ENCODE data around the gene TULP1.
"Not testable (repeated sequence)": the region's sequence is repeated elsewhere in the genome, so short reads cannot be mapped to it uniquely, and the experiment has no call there.

The TULP1 gene

GRCh38 chr6:35522151-35522550 is 9.5 kb upstream of the TULP1 start:
- DNase-seq (ENCODE audit: low read depth, low spot score), result no peak

DNA sequence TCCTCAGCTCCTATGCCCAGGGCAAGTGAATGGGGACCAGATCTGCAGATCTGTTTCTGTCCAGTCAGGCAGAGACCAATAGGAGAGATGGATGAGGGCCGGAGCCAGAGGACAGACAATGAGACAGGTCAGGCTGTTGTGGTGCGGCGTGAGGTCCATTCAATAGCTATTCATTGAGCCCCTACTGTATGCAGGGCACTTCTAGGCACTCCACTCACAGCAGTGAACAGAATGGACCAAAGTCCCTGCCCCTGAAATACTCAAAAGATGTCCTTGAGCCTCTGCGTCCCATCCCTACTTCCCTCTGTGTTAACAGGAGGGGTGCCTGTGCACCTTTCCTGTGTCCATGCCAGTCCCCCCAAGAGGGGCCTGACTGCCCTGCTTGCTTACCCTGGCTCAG is 8.5 kb upstream of the TULP1 start:
- DNase-seq (ENCODE audit: low read depth, low spot score), result no peak

GRCh38 chr6:35519313-35520015 is 6.8 kb upstream of the TULP1 start:
- DNase-seq (ENCODE audit: low read depth, low spot score), result peak; percentile 81

- peak; percentile 37 for DNase-seq (ENCODE audit: low read depth, low spot score)
Observed at GRCh38 chr6:35518566-35519312, 6.0 kb upstream of the TULP1 start.

DNA sequence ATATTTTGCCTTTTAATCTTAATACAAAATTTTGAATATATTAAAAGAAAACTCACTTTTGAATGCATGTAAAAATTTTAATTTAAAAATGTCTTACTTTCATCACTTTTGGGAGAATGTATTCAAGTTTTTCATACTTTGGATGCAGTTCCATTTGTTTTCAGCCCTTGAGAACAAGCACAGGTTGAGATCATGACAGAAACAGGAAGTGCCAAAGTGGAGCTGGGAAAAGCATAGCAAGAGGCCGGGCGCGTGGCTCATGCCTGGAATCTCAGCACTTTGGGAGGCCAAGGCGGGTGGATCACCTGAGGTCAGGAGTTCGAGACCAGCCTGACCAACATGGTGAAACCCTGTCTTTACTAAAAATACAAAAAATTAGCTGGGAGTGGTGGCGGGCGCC is 5.3 kb upstream of the TULP1 start:
- not testable (repeated sequence) for DNase-seq (ENCODE audit: low read depth, low spot score)

DNA sequence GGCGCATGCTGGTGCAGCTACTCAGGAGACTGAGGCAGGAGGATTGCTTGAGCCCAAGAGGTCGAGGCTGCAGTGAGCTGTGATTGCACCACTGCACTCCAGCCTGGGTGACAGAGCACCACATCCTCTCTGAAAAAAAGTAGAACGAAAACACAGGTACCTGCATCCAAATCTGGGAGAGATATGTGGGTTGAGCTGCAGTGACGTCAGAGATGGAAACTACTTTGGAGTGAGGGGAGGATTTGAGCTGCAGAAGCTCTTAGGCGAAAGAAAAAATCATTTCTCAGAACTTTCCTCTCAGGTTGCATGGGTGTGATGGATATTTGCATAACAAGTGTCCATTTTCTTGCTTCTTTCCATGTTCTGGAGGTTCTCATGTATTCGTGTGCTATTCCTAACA is 4.0 kb upstream of the TULP1 start:
- no peak for DNase-seq (ENCODE audit: low read depth, low spot score)

DNA sequence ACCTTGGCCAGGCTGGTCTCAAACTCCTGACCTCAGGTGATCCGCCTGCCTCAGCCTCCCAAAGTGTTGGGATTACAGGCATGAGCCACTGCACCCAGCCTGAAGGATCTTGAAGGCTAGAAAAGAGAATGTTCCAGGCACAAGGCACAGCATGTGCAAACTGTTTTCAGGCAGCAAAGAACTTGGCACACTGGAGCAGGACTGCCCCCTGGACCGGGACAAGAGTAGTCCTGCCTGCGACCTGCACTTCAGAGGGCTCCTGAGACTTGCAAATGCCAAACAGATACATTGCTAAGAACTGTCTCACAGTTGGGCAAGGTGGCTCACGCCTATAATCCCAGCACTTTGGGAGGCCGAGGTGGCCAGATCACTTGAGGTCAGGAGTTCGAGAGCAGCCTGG is 3.2 kb upstream of the TULP1 start:
- not testable (repeated sequence) for DNase-seq (ENCODE audit: low read depth, low spot score)

DNA sequence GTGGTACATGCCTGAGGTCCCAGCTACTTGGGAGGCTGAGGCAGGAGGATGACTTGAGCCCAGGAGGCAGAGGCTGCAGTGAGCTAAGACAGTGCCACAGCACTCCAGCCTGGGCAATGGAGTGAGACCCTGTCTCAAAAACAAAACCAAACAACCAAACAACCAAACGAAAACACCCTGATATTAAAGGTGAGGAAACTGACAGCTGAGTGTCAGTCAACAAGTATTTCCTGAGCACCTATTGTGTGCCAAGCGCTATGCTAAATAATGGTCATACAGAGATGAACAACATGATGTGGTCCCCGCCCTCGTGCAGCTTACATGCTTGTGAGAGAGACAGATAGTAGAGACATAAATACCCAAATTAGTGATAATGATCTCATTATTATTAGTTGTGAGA is 1.9 kb upstream of the TULP1 start:
- DNase-seq (ENCODE audit: low read depth, low spot score), result no peak

GRCh38 chr6:35512006-35512405 is 690 bp downstream of the TULP1 start:
- DNase-seq (ENCODE audit: low read depth, low spot score), result no peak

GRCh38 chr6:35511562-35511941 is 1.1 kb downstream of the TULP1 start:
- DNase-seq (ENCODE audit: low read depth, low spot score), result no peak

GRCh38 chr6:35510916-35511561 is 1.7 kb downstream of the TULP1 start:
- DNase-seq (ENCODE audit: low read depth, low spot score), result no peak

GRCh38 chr6:35508542-35508941 is 4.2 kb downstream of the TULP1 start:
- no peak for DNase-seq (ENCODE audit: low read depth, low spot score)

- no peak for DNase-seq (ENCODE audit: low read depth, low spot score)
Observed at GRCh38 chr6:35508027-35508426, 4.7 kb downstream of the TULP1 start.

DNA sequence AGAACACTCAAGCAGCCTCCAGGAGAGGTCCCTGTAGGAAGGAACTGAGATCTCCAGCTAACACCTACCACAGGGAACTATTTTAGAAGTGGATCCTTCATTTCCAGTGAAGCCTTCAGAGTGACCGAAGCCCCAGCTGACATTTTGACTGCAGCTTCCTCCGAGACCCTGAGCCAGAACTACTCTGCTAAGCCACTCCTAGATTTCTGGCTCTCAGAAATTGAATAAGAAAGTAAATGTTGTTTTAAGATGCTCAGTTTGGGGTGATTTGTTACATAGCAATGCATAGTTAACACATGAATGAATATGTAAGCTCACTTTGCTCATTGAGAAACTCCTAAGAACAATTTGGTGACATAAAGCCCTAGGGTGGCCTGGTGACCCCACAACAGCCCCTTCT is 5.5 kb downstream of the TULP1 start:
- DNase-seq (ENCODE audit: low read depth, low spot score), result no peak

- DNase-seq (ENCODE audit: low read depth, low spot score), result no peak
Observed at GRCh38 chr6:35506536-35506935, 6.2 kb downstream of the TULP1 start.

- DNase-seq (ENCODE audit: low read depth, low spot score), result no peak
Observed at GRCh38 chr6:35505999-35506412, 6.7 kb downstream of the TULP1 start.

GRCh38 chr6:35503534-35503933 is 9.2 kb downstream of the TULP1 start:
- no peak for DNase-seq (ENCODE audit: low read depth, low spot score)

- no peak for DNase-seq (ENCODE audit: low read depth, low spot score)
Observed at GRCh38 chr6:35501784-35502183, 10.9 kb downstream of the TULP1 start.

DNA sequence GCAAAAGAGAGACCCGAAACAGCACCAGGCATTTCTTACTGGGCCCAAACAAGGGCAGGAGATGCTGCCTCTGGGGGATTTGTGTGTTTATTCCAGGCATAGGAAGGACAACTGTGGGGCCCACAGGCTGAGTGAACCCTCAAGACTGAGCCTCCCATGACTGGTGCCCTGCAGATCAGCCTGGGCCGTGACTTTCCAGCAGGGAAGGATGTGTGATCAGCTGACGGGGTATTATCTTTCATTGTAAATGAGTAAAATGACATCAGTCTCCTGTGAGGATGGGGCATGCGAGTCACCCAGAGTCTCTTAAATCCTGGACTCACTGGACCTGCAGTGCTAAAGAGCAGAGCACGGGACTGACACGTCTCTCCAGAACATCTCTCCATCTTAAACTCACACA is 11.9 kb downstream of the TULP1 start:
- DNase-seq (ENCODE audit: low read depth, low spot score), result no peak

- DNase-seq (ENCODE audit: low read depth, low spot score), result no peak
Observed at GRCh38 chr6:35499372-35499771, 13.3 kb downstream of the TULP1 start.

DNA sequence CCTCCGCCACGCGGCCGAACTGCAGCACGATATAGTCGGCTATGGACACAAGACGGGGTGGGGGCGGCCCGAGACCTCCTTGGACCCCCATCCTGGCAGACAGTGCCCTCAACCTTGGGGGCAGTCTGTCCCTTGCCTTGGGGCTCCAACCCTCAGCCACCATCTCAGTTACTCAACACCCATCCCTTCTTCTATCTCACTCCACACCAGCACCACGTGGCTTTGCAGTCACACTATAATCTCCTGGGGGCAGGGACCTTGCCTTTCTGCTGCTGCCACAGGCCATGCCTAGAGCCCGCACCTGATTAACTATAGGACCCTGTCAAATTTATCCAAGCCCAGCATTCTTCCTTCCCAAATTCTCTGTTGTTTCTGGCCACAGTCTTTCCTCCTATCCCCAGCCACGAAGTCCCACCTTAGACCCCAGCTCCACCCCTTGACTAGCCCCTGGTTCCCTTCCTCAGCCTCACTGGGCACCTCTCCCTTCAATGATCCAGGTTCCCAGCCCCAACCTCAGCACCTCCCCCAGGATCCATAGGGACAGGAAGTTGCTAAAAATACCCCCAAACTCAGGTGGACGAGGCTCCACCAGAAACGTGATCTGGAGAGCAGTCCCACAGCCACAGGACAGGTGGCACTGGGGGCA is 14.2 kb downstream of the TULP1 start:
- peak; percentile 43 for DNase-seq (ENCODE audit: low read depth, low spot score)

Measured in ELF-1 (cell line).